Peyer's patch (tissue), 4 donors: Measurements from ENCODE around the gene UNC93A. TPM values are rescaled to one million over a fixed set of nuclear protein-coding genes. Genes with fewer than 3 reads are reported as not detected.

ENCODE experiments used
- total RNA-seq, 4 donors: library from RNA; depleted of rRNA; stranded (reverse); fragments of >200 nt; gene quantifications; one replicate each; pipeline ENCODE4 v1.1.0, GENCODE V29; 2016

UNC93A gene
- total RNA-seq, 4 donors from 2014 or later = 10.2 to 17.2 (median 11.5) TPM; not detected in 1

Other genes with a start within 250 kb of the UNC93A start
- gene CCR6, start 168.2 kb upstream of the UNC93A start, total RNA-seq = 1 to 10 TPM in 1 of 4 donors, under 1 TPM in 1, not detected in 2; 0.67 to 5.0 TPM
- gene GPR31, start 133.3 kb upstream of the UNC93A start, total RNA-seq = not detected
- gene TTLL2, start 33.8 kb downstream of the UNC93A start, total RNA-seq = not detected